OCI-LY1 (cell line): ENCODE measurements around the gene DEXI.

ENCODE experiments used
- EZH2 ChIP-seq: fragments of 200-600 bp; sonication (generic), shearing (Covaris generic); IDR thresholded peaks from 2 replicates; pipeline ENCODE4 v1.8.0; 2017; ENCODE audit warnings: borderline replicate concordance, mixed run types, mild to moderate bottlenecking, antibody characterized with exemption, low read length, moderate library complexity, mixed read lengths
- TF ChIP-seq, protein P1 (sequence below): fragments of 200-600 bp; sonication (generic), shearing (Covaris generic); IDR thresholded peaks from 2 replicates; pipeline ENCODE4 v1.5.1; 2017; ENCODE audit warnings: mild to moderate bottlenecking, antibody characterized with exemption, low read length, moderate library complexity, mixed read lengths

DNA sequence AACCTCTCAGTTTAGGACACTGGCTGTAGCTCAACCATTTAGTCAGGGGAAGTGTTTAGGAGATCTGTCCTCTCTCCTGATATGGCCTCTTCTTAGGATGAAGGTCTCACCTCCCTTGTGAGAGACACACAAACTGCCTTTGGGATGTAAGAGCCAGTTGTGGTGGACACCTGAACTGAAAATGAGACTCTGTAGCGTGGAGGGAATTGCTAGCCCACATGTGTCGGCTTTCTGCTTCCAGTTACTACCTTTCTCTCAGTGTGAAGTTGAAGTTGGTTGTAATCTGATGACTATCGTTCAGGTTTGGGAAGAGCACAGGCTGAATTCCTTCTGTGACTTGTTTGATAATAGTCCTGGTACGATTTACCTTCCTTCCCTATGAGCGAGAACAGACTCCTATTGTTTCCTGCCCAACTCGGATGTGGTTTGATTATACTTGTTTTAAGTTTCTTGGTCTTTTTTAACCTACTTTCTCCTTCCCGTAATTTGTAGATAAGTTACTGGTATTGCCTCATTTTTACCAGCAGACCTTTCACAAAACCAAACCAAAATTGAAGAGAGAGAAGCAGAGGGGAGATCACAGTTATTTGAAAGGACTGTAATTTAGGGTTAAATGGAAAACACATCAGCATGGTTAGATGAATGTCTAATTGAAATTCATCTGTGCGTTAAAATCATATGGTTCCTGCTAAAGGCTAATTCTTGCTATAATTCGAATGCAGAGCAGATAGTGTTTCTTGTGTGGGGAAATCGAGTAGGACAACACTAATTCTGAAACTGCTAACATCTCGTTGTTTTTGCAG lies 45.3 kb upstream of the DEXI start:
- TF ChIP-seq, protein P1, sequence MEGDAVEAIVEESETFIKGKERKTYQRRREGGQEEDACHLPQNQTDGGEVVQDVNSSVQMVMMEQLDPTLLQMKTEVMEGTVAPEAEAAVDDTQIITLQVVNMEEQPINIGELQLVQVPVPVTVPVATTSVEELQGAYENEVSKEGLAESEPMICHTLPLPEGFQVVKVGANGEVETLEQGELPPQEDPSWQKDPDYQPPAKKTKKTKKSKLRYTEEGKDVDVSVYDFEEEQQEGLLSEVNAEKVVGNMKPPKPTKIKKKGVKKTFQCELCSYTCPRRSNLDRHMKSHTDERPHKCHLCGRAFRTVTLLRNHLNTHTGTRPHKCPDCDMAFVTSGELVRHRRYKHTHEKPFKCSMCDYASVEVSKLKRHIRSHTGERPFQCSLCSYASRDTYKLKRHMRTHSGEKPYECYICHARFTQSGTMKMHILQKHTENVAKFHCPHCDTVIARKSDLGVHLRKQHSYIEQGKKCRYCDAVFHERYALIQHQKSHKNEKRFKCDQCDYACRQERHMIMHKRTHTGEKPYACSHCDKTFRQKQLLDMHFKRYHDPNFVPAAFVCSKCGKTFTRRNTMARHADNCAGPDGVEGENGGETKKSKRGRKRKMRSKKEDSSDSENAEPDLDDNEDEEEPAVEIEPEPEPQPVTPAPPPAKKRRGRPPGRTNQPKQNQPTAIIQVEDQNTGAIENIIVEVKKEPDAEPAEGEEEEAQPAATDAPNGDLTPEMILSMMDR, result no peak
- TF ChIP-seq EZH2, result no peak
